Amniotic epithelial cell (primary cell): ENCODE data around the gene CEP68.

Source experiments
- DNase-seq: peaks from one replicate; pipeline ENCODE4 v3.0.0-alpha.2; 2010; ENCODE audit warnings: low read depth

CEP68 gene

GRCh38 chr2:65081232-65081685, 25.0 kb downstream of the CEP68 start:
- DNase-seq = no peak

DNA sequence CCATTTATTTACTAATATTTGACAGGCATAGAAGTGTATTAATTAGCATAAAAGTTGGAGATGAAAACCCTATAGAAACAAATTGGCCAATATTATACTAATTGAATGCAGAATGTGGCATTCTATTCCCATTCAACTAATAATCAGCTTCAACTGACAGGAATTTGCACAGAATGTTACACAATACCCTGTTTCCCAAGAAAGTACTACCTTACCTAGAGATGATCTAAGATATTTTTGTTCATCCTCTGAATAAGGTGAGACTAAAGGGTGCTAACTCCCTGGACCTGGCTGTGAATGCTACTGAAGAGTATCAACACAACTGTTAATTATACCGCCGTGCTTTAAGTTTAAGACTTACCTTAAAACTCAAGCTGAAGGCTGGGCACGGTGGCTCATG, 28.9 kb downstream of the CEP68 start:
- no peak for DNase-seq

GRCh38 chr2:65092791-65093190, 36.6 kb downstream of the CEP68 start:
- DNase-seq = no peak

GRCh38 chr2:65093211-65093610, 37.0 kb downstream of the CEP68 start:
- no peak for DNase-seq

GRCh38 chr2:65096948-65097347, 40.7 kb downstream of the CEP68 start:
- DNase-seq = no peak

- no peak for DNase-seq
These were observed 41.6 kb downstream of the CEP68 start for GRCh38 chr2:65097844-65098243.

GRCh38 chr2:65098741-65099140, 42.5 kb downstream of the CEP68 start:
- no peak for DNase-seq

- peak; percentile 47 for DNase-seq
These were observed 44.9 kb downstream of the CEP68 start for GRCh38 chr2:65101071-65101470.

DNA sequence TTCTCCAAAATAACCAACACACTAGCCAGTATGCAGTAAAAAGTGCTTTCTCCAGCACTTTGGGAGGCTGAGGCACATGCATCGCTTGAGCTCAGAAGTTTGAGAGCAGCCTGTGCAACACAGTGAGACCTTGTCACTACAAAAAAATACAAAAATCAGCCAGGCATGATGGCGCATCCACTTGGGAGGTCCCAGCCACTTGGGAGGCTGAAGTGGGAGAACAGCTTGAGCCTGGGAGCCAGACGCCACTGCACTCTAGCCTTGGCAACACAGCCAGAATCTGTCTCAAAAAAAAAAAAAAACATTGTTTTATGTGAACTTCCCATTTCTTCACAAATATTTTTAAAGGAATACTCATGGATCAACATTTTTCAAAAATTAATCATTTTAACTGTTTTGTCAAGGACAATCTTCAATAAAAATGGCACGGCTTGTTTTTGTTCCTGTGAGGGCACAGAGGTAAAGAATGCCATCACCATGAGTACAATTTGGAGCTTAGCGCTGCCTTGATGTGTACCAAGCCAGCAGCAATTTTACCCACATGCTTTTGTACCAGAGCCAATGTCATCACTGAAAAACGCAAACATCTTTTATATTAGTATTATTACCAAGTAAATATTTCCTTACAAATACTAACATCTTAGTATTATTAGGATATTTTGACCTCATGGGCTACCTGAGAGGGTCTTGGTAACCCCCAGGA, 46.9 kb downstream of the CEP68 start:
- no peak for DNase-seq

GRCh38 chr2:65107530-65107929, 51.3 kb downstream of the CEP68 start:
- DNase-seq = peak; percentile 21

- DNase-seq = no peak
These were observed 52.6 kb downstream of the CEP68 start for GRCh38 chr2:65108780-65109179.

DNA sequence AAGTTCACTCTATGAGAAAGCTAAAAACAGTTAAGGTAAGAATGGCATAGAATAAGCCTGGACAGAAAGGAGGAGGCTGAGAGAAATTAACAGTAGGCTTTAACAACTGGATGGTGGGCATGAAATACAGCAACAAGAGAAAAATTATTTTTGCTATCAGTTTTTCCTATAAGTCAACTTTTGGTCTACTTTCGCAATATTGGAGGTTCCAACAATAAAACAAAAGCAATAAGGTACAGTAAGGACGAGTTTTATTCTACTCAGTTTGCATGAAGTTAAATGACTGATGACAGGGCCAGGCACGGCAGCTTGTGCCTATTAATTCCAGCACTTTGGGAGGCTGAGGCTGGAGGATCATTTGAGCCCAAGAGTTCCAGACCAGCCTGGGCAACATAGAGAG, 56.4 kb downstream of the CEP68 start:
- no peak for DNase-seq

- no peak for DNase-seq
These were observed 57.0 kb downstream of the CEP68 start for GRCh38 chr2:65113229-65113628.

GRCh38 chr2:65113816-65114215, 57.6 kb downstream of the CEP68 start:
- no peak for DNase-seq

GRCh38 chr2:65114921-65115320, 58.7 kb downstream of the CEP68 start:
- no peak for DNase-seq

DNA sequence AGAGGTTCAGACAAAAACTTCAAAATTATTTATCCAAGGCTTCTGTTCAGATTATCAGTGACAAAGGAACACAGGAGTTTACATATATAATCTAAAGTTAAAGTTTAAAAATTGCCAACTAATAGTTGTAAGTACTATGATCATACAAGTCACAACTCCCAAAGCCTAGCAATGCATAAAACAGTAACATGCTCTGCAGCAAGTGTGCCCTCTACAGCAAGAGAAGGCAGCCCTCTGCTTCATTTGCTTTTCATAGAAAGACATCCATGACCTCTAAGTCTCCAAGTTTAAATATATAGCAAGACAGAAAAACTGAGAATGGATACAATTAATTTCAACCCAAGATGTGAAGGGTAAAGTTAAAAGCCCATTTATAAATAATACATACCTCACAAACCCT, 60.4 kb downstream of the CEP68 start:
- no peak for DNase-seq

GRCh38 chr2:65120990-65121693, 64.9 kb downstream of the CEP68 start:
- no peak for DNase-seq

GRCh38 chr2:65122313-65122712, 66.1 kb downstream of the CEP68 start:
- no peak for DNase-seq

- peak; percentile 53 for DNase-seq
These were observed 69.2 kb downstream of the CEP68 start for GRCh38 chr2:65125457-65125856.

DNA sequence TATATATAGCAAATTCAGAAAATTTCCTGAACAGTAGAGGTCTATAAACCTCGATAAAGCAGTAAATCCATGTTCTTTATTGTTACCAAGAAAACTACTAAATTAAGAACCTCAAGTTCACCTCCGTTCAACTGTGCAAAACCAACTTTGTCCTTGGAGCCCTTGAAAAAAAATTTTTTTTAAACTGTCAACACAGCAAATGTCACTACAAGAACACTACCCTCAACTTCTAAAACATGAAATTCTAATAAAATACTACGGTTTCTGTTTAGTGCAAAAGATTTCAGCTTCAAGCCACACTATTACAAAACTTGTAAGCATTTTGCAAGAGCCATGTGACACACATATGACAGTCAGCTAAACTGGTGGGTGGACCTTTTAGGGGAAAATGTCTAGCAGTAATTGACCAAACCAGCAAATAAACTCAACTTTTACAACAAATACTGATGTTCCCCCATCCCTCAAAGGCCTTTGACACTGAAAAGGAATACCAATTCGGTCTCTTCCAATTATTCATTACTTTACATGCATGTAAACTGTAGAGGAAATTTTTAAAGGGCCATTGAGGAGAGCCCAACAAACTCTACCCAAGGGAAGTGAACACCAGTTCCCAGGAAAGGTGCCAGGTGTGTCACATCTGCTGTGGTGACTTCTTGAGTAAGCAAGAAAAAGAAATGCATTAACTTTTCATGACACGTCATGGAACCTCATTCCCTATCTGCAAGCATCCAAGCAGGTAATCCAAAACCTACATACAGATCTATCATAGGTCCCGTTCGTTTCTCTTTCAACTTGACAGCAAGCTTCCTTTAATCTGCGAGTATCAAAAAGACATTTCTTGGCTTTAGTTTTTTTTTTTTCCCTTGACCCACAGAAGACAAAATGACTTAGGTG, 72.3 kb downstream of the CEP68 start:
- peak; percentile 72 for DNase-seq

- DNase-seq = peak; percentile 14
These were observed 73.1 kb downstream of the CEP68 start for GRCh38 chr2:65129286-65129825.
